SH-SY5Y (cell line): ENCODE data around the gene EIF4G1.

Source experiments
- GATA2 ChIP-seq: IDR thresholded peaks from 2 replicates; pipeline ENCODE4 v1.6.1; 2011; ENCODE audit warnings: mild to moderate bottlenecking, low read depth, low read length
- GATA3 ChIP-seq: IDR thresholded peaks from 2 replicates; pipeline ENCODE4 v1.6.1; 2011; ENCODE audit warnings: low read depth, mild to moderate bottlenecking, low read length, moderate library complexity

GRCh38 chr3:184337981-184338380 lies 23.6 kb downstream of the EIF4G1 start:
- TF ChIP-seq GATA2 = no peak
- no peak for TF ChIP-seq GATA3
